Lower leg skin (tissue), 3 donors: Measurements from ENCODE around the gene KCNMA1.

ENCODE experiments used
- CTCF ChIP-seq, 3 donors: fragments of 450-650 bp; IDR thresholded peaks; one replicate each; pipeline ENCODE4 v1.5.1; 2016; ENCODE audit warnings: antibody characterized with exemption in 3 of 3, mild to moderate bottlenecking in 3 of 3, moderate library complexity in 2 of 3
- POLR2A ChIP-seq, 2 donors: fragments of 450-650 bp; IDR thresholded peaks; one replicate each; pipeline ENCODE4 v1.6.1; 2016 to 2017; ENCODE audit warnings: antibody characterized with exemption in 2 of 2, mild to moderate bottlenecking in 1 of 2, moderate library complexity in 1 of 2

- no peak for TF ChIP-seq CTCF (IDR thresholded peaks at IDR 0.05)
- no peak for TF ChIP-seq POLR2A (IDR thresholded peaks at IDR 0.05)
Measured at GRCh38 chr10:77635402-77636227, 2.0 kb downstream of the KCNMA1 start.
